ENCODE data around the gene ANKS1B.
"Not testable (repeated sequence)": the region's sequence is repeated elsewhere in the genome, so short reads cannot be mapped to it uniquely, and the experiment has no call there.

Gene ANKS1B

DNA sequence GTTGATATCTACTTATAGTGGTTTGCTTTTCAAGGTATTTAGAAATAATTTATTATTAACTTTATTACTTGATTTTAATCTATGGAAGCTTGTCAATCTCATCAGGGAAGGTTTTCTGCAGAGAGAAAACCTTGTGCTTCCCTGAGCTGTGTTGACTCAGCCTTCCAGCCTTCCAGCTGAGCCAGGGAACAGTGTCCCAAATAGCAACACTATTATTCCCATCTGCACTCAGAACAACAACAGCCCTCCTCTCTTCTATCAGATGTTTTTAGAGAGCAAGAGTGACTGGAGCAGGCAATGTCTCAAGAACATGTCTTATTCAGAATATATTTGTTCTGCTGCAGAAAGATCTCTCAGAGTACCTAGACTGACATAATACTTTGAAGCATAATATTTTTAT lies 727.1 kb downstream of the ANKS1B start:
- TF ChIP-seq, protein P1, sequence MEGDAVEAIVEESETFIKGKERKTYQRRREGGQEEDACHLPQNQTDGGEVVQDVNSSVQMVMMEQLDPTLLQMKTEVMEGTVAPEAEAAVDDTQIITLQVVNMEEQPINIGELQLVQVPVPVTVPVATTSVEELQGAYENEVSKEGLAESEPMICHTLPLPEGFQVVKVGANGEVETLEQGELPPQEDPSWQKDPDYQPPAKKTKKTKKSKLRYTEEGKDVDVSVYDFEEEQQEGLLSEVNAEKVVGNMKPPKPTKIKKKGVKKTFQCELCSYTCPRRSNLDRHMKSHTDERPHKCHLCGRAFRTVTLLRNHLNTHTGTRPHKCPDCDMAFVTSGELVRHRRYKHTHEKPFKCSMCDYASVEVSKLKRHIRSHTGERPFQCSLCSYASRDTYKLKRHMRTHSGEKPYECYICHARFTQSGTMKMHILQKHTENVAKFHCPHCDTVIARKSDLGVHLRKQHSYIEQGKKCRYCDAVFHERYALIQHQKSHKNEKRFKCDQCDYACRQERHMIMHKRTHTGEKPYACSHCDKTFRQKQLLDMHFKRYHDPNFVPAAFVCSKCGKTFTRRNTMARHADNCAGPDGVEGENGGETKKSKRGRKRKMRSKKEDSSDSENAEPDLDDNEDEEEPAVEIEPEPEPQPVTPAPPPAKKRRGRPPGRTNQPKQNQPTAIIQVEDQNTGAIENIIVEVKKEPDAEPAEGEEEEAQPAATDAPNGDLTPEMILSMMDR (conservative IDR thresholded peaks at IDR 0.05; ENCODE audit: low read depth, low read length) = no peak
- no peaks in the 10 kb centered on the region for H3K36me3 ChIP-seq (ENCODE audit: insufficient read depth)

DNA sequence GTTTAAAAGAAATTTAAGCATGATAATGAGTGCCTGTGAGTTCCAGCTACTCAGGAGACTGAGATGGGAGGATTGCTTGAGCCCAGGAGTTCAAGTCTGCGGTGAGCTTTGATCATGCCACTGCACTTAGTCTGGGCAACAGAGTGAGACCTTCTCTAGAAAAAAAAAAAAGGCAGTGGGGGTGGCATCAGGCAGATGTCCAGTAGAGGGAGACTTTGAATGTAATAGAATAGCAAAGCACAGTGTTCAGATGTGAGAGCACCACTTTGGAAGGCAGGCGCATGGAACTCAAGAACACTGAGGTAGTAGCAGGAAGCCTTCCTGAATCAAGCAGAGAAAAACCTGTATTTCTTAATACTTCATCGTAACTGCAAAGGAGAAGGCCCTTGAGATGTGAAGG lies 731.7 kb downstream of the ANKS1B start:
- Histone ChIP-seq H3K36me3 (ENCODE audit: insufficient read depth) (no peaks in the 10 kb centered on the region), H3K4me3 (IDR thresholded peaks at IDR 0.05; ENCODE audit: insufficient read depth, low read depth, low read length) (no peak overlapping the region), H3K4me2 (no peak overlapping the region), H3K27ac (no peak overlapping the region), H3K9ac (no peak overlapping the region), H2AFZ (ENCODE audit: low read depth) (no peak overlapping the region), H3K79me2 (ENCODE audit: insufficient read depth, low read depth) (no peaks in the 10 kb centered on the region), H4K20me1 (ENCODE audit: insufficient read depth) (no peaks in the 10 kb centered on the region), H3K4me1 (ENCODE audit: low read depth, poor library complexity, severe bottlenecking) (no peaks in the 10 kb centered on the region), H3K27me3 (ENCODE audit: insufficient read depth, low read depth) (no peaks in the 10 kb centered on the region)
- TF ChIP-seq, protein P1 (conservative IDR thresholded peaks at IDR 0.05; ENCODE audit: low read depth, low read length) = 0 out of 2 replicates have a peak, but pooled peaks have one; percentile 17

More for the DNA sequence above, 727.1 kb downstream of the ANKS1B start:
- no peak overlapping the region for H3K9ac ChIP-seq
- H2AFZ ChIP-seq (ENCODE audit: low read depth) = no peak overlapping the region
- no peak overlapping the region for H3K4me3 ChIP-seq (IDR thresholded peaks at IDR 0.05; ENCODE audit: insufficient read depth, low read depth, low read length)
- H3K4me2 ChIP-seq = no peak overlapping the region
- H3K27ac ChIP-seq = no peak overlapping the region
- no peaks in the 10 kb centered on the region for H3K4me1 ChIP-seq (ENCODE audit: low read depth, poor library complexity, severe bottlenecking)
- no peaks in the 10 kb centered on the region for H3K27me3 ChIP-seq (ENCODE audit: insufficient read depth, low read depth)
- no peaks in the 10 kb centered on the region for H4K20me1 ChIP-seq (ENCODE audit: insufficient read depth)
- no peaks in the 10 kb centered on the region for H3K79me2 ChIP-seq (ENCODE audit: insufficient read depth, low read depth)

DNA sequence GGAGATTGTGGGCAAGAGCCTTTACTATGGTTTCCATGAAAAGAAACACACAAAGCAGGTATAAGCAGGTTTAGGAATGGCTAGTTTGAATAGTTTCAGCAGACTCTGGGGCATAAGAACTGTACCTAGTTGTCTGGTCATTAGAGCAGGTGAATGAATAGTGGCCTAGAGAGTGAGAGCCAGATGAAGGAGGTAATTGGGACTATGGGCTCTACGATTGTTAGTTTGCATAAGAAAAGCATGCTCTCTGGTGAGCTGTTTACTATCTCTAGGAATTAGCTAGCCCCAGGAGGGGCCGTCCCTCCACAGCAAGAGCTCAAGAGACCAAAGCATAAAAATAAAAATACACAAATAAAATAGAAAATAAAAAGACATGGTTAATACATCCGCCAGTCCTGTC lies 734.6 kb downstream of the ANKS1B start:
- Histone ChIP-seq H4K20me1 (ENCODE audit: insufficient read depth) (no peaks in the 10 kb centered on the region), H2AFZ (ENCODE audit: low read depth) (no peak overlapping the region), H3K4me2 (no peak overlapping the region), H3K27me3 (ENCODE audit: insufficient read depth, low read depth) (no peaks in the 10 kb centered on the region), H3K36me3 (ENCODE audit: insufficient read depth) (no peaks in the 10 kb centered on the region), H3K27ac (no peak overlapping the region), H3K79me2 (ENCODE audit: insufficient read depth, low read depth) (no peaks in the 10 kb centered on the region), H3K9ac (no peak overlapping the region), H3K4me1 (ENCODE audit: low read depth, poor library complexity, severe bottlenecking) (no peaks in the 10 kb centered on the region), H3K4me3 (IDR thresholded peaks at IDR 0.05; ENCODE audit: insufficient read depth, low read depth, low read length) (no peak overlapping the region)
- TF ChIP-seq, protein P1 (conservative IDR thresholded peaks at IDR 0.05; ENCODE audit: low read depth, low read length) = no peak

DNA sequence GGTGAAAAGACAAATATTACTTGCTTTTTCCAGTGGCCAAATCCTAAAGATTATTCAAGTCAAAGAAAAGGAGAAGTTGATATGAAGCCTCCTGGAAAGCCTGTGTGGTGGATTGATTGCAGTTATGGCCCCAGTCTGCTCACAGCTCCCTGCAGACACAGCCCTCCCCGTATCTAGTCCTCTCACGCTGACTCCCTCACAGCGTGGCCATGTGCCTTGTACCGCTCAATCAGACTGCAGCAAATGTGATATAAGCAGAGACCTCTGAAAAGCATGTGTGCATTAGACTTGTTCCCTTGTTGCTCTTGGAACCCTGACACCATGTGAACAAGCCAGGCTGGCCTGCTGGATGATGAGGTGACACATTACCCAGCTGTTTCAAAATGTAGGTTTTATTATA lies 735.2 kb downstream of the ANKS1B start:
- Histone ChIP-seq H3K4me2 (no peak overlapping the region), H3K36me3 (ENCODE audit: insufficient read depth) (no peaks in the 10 kb centered on the region), H2AFZ (ENCODE audit: low read depth) (no peak overlapping the region), H3K27ac (no peak overlapping the region), H3K27me3 (ENCODE audit: insufficient read depth, low read depth) (no peaks in the 10 kb centered on the region), H3K4me1 (ENCODE audit: low read depth, poor library complexity, severe bottlenecking) (no peaks in the 10 kb centered on the region), H3K9ac (no peak overlapping the region), H3K4me3 (IDR thresholded peaks at IDR 0.05; ENCODE audit: insufficient read depth, low read depth, low read length) (no peak overlapping the region), H3K79me2 (ENCODE audit: insufficient read depth, low read depth) (no peaks in the 10 kb centered on the region), H4K20me1 (ENCODE audit: insufficient read depth) (no peaks in the 10 kb centered on the region)
- TF ChIP-seq, protein P1 (conservative IDR thresholded peaks at IDR 0.05; ENCODE audit: low read depth, low read length) = no peak

DNA sequence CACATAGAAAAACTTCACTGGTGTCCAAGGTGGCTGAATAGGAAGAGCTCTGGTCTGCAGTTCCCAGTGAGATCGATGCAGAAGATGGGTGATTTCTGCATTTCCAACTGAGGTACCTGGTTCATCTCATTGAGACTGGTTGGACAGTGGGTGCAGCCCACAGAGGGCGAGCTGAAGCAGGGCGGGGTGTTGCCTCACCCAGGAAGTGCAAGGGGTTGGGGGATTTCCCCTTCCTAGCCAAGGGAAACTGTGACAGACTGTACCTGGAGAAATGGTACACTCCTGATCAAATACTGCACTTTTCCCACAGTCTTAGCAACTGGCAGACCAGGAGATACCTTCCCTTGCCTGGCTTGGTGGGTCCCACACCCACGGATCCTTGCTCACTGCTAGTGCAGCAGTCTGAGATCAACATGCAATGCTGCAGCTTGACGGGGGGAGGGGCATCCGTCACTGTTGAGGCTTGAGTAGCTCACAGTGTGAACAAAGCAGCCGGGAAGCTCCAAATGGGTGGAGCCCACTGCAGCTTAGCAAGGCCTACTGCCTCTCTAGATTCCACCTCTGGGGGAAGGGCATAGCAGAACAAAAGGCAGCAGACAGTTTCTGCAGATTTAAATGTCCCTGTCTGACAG lies 746.7 kb downstream of the ANKS1B start:
- not testable (repeated sequence) for H3K27me3 ChIP-seq (ENCODE audit: insufficient read depth, low read depth); H3K4me3 ChIP-seq (IDR thresholded peaks at IDR 0.05; ENCODE audit: insufficient read depth, low read depth, low read length); H3K79me2 ChIP-seq (ENCODE audit: insufficient read depth, low read depth); H4K20me1 ChIP-seq (ENCODE audit: insufficient read depth); H2AFZ ChIP-seq (ENCODE audit: low read depth); H3K27ac ChIP-seq; H3K4me1 ChIP-seq (ENCODE audit: low read depth, poor library complexity, severe bottlenecking); H3K4me2 ChIP-seq; H3K9ac ChIP-seq; H3K36me3 ChIP-seq (ENCODE audit: insufficient read depth)
